ENCODE measurements around the gene PTGES3.
"Not testable (repeated sequence)": the region's sequence is repeated elsewhere in the genome, so short reads cannot be mapped to it uniquely, and the experiment has no call there.

Gene PTGES3

DNA sequence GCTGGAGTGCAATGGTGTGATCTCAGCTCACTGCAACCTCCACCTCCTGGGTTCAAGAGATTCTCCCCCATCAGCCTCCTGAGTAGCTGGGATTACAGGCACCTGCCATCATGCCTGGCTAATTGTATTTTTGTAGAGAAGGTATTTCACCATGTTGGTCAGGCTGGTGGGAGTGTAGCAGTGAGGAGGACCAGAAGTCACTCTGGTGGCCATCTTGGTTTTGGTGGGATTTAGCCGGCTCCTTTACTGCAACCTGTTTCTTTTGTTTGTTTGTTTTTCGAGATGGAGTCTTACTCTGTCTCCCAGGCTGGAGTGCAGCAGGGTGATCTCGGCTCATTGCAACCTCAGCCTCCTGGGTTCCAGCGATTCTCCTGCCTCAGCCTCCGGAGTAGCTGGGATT is 16.4 kb upstream of the PTGES3 start:
- DNase-seq = not testable (repeated sequence)

GRCh38 chr12:56699020-56699661 is 11.1 kb upstream of the PTGES3 start:
- no peak for DNase-seq

- no peak for DNase-seq
These were observed 7.4 kb upstream of the PTGES3 start for GRCh38 chr12:56695327-56696101.

- DNase-seq = no peak
These were observed 6.1 kb upstream of the PTGES3 start for GRCh38 chr12:56694161-56694560.

- DNase-seq = no peak
These were observed 694 bp upstream of the PTGES3 start for GRCh38 chr12:56688846-56689109.

DNA sequence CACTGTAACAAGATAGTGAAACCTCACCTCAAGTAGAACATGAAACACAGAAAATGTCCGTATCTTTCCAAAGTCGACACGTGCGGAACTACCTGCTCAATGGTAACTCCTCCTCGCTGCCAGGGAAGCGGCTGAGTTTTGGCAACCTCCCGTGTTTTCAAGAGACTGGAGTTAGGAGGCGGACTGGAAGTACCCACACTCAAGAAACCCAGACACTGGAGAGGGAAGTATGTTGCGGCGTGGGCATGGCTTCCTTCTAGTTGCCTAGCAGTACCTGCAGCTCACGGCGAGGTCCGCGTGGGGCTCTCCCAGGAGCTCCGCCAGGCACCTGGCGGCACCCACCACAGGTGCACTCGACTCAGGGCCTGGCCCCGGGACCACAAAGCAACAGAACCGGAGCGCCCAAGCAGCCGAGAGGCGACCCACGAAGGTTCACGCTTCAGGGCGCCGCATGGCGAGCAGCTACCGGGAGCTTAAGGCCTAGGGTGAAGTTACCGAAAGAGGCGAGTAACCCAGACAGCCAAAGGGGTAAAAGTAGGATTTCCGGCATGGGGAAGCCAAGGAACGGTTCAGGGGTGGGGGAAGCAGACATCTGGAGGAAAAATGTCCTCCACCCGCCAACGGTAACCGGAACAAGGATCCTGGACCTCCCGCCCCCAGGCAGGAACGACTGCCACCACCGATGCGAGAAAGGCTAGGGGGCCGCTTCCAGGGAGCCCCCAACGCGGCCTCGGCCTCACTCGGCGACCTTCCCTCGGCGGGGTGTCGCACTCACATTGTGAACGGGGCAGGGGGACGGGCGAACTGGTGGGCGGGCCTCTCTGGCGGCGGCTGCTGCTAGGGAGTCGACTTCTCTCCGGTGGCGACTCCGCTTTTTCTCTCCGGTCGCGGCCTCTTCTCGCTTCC is 608 bp downstream of the PTGES3 start:
- DNase-seq = peak; percentile 61

DNA sequence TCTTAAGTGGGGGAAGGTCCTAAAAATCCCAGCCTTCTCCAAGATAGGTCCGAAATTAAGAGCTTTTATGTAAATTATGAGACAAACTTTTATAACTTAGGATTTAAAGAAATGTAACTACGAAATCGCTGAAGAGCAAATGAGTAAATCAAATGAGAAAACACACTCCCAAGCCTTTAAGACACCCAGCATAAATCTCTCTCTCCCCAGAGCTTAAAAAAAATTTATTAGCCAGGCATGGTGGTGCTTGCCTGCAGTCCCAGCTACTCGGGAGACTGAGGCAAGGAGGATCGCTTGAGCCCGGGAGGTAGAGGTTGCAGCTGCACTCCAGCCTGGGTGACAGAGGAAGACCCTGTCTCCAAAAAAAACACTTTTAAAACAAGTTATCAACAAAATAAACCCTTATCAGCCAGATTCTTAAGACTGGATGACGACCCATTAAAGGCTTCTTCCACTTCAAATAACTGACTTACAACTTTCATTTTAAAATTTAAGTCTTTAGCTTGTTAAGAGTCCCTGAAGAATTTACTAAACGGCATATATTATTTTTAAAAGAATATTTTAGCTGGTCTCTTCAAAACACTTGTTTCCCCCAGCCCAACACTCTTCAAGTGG is 3.2 kb downstream of the PTGES3 start:
- DNase-seq = no peak

DNA sequence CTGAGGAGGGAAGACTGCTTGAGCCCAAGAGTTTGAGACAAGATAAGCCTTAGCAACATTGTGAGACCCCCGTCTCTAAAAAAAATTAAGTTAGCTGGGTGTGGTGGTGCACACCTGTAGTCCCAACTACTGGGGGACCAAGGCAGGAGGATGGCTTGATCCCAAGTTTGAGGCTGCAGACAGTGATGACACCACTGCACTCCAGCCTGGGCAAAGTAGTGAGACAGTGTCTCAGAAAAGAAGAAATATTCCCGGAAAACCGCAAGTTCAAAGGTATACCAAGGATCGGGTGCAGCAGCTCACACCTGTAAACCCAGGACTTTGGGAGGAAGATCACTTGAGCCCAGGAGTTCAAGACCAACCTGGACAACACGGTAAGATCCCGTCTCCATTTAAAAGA is 5.8 kb downstream of the PTGES3 start:
- DNase-seq = no peak

DNA sequence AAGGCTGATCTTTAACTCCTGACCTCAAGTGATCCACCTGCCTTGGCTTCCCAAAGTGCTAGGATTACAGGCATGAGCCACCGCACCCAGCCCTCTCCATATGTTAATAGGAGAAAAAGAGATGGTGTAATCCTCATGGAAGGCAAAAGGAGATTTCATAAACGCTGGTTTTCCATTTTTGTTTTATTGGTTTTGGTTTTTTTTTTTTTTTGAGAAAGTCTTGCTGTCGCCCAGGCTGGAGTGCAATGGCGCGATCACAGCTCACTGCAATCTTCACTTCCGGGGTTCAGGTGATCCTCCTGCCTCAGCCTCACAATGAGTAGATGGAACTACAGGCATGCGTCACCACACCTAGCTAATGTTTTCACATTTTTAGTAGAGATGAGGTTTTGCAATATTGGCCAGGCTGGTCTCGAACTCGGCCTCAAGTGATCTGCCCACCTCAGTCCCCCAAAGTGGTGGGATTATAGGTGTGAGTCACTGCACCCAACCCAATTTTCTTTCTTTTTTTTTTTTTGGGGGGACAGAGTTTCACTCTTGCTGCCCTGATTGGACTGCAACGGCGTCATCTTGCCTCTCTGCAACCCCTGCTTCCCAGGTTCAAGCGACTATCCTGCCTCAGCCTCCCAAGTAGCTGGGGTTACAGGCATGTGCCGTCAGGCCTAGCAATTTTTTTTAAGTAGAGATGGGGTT is 8.1 kb downstream of the PTGES3 start:
- DNase-seq = no peak

- no peak for DNase-seq
These were observed 9.2 kb downstream of the PTGES3 start for GRCh38 chr12:56678852-56679251.

- DNase-seq = no peak
These were observed 10.4 kb downstream of the PTGES3 start for GRCh38 chr12:56677680-56678079.

- DNase-seq = no peak
These were observed 11.1 kb downstream of the PTGES3 start for GRCh38 chr12:56676851-56677580.

DNA sequence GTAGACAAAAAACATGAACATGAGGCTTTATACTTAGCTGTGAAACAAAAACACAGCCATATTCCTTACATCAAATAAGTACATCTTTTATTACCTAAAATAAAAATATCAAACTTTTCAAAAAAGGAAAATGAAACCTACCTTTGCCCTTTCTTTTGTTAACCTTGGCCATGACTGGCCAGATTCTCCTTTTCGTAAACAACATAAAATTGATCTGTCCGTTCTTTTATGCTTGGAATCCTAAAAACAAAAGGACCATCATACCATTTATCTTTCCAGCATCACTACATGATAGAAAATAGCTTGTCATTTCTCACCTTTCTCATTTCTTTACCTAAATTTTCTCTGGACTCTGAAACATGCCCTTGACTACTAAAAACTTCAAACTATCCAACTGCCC is 16.5 kb downstream of the PTGES3 start:
- no peak for DNase-seq

- DNase-seq = no peak
These were observed 17.2 kb downstream of the PTGES3 start for GRCh38 chr12:56670836-56671235.

DNA sequence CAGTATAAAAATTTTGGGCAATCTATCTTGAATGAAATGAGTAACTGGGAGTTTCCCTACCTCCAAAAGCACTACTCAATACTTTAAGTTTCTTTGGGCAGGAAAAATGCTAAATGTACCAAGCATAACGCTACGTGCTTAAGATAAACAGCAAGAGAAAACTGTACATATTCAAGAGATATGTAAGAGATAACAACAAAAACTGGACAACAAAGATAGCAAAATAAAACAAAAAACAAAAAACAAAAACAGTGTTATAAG is 20.0 kb downstream of the PTGES3 start:
- DNase-seq = no peak

DNA sequence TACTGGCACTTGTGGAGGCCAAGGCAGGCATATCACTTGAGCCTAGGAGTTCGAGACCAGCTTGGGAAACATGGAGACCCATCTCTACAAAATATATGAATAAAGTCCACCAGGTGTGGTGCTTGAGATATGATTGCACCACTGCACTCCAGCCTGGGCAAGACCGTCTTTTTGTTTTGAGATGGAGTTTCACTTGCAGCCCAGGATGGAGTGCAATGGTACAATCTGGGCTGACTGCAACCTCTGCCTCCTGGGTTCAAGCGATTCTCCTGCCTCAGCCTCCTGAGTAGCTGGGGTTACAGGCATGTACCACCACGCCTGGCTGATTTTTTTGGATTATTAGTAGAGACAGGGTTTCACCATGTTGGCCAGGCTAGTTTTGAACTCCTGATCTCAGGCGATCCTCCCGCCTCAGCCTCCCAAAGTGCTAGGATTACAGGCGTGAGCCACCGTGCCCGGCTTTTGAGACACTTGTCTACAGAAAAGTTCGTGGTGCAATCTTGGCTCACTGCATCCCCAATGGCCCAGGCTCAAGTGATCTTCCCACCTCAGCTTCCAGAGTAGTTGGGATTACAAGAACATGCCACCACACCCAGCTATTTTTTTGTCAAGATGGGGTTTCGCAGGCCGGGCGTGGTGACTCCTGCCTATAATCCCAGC is 26.0 kb downstream of the PTGES3 start:
- no peak for DNase-seq

DNA sequence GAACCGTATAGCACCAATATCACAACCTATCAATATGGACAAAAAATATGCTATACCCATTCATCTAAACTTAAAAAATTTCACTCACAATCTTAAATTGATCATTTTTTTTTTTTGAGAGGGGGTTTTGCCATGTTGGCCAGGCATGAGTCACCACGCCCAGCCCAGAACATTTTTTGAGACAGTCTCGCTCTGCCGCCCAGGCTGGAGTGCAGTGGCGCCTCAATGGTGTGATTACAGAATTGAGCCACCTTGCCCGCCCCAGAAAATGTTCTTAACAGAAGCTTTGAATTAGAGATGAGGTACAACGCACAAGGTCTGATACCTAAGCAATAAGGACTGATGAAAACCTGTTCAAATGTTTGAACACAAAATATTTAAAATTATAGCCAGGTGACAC is 26.5 kb downstream of the PTGES3 start:
- DNase-seq = no peak

- no peak for DNase-seq
These were observed 29.2 kb downstream of the PTGES3 start for GRCh38 chr12:56658921-56659320.

GRCh38 chr12:56657416-56658379 is 30.4 kb downstream of the PTGES3 start:
- DNase-seq = no peak

GRCh38 chr12:56653781-56654180 is 34.3 kb downstream of the PTGES3 start:
- DNase-seq = not testable (repeated sequence)

- not testable (repeated sequence) for DNase-seq
These were observed 40.1 kb downstream of the PTGES3 start for GRCh38 chr12:56648023-56648422.

Measured in CD4-positive, alpha-beta T cell treated with Interleukin-6 for 4 hours (primary cell).